Panc1 (cell line): ENCODE data around the gene COTL1.

ENCODE experiments used
- POLR2AphosphoS5 ChIP-seq: IDR thresholded peaks from 2 replicates; pipeline ENCODE4 v1.6.1; 2012; ENCODE audit warnings: mild to moderate bottlenecking, low read depth, low read length, moderate library complexity
- SIN3A ChIP-seq: IDR thresholded peaks from 2 replicates; pipeline ENCODE4 v1.6.1; 2012; ENCODE audit warnings: low read depth, mild to moderate bottlenecking, low read length, moderate library complexity, borderline replicate concordance; ENCODE audit not compliant: insufficient read depth
- TF ChIP-seq, protein P1 (sequence below): fragments of 450-650 bp; IDR thresholded peaks from 2 replicates; pipeline ENCODE4 v1.5.1; 2017; ENCODE audit warnings: mild to moderate bottlenecking
- TF ChIP-seq, protein P2 (sequence below), 2 experiments: IDR thresholded peaks; 2 replicates each; pipeline ENCODE4 v1.6.1; 2011 to 2012; ENCODE audit warnings: low read depth in 2 of 2, control low read depth in 1 of 2, low read length in 1 of 2, mild to moderate bottlenecking in 1 of 2, moderate library complexity in 1 of 2; ENCODE audit not compliant: insufficient read depth in 1 of 2

DNA sequence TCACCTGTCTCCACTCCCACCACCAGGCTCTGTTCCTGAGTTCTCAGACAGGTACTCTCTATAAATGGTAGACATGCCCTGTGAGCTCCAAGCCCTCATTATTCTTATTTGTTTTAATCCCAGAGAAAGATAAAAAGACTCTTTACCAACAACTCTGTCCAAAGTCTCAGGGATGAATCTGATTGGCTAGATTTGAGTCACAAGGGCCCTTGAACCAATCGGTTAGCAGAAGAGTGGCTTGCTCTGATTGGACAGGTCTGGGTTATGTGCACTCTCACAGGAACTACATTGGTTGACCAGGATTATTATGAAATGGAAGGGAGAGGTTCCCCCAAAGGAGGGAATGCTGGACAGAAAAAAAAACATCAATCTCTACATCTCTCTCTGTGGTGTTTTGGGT, 7.5 kb downstream of the COTL1 start:
- TF ChIP-seq SIN3A (no peak), POLR2AphosphoS5 (no peak)
- TF ChIP-seq, protein P1, sequence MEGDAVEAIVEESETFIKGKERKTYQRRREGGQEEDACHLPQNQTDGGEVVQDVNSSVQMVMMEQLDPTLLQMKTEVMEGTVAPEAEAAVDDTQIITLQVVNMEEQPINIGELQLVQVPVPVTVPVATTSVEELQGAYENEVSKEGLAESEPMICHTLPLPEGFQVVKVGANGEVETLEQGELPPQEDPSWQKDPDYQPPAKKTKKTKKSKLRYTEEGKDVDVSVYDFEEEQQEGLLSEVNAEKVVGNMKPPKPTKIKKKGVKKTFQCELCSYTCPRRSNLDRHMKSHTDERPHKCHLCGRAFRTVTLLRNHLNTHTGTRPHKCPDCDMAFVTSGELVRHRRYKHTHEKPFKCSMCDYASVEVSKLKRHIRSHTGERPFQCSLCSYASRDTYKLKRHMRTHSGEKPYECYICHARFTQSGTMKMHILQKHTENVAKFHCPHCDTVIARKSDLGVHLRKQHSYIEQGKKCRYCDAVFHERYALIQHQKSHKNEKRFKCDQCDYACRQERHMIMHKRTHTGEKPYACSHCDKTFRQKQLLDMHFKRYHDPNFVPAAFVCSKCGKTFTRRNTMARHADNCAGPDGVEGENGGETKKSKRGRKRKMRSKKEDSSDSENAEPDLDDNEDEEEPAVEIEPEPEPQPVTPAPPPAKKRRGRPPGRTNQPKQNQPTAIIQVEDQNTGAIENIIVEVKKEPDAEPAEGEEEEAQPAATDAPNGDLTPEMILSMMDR: no peak
- TF ChIP-seq, protein P2, sequence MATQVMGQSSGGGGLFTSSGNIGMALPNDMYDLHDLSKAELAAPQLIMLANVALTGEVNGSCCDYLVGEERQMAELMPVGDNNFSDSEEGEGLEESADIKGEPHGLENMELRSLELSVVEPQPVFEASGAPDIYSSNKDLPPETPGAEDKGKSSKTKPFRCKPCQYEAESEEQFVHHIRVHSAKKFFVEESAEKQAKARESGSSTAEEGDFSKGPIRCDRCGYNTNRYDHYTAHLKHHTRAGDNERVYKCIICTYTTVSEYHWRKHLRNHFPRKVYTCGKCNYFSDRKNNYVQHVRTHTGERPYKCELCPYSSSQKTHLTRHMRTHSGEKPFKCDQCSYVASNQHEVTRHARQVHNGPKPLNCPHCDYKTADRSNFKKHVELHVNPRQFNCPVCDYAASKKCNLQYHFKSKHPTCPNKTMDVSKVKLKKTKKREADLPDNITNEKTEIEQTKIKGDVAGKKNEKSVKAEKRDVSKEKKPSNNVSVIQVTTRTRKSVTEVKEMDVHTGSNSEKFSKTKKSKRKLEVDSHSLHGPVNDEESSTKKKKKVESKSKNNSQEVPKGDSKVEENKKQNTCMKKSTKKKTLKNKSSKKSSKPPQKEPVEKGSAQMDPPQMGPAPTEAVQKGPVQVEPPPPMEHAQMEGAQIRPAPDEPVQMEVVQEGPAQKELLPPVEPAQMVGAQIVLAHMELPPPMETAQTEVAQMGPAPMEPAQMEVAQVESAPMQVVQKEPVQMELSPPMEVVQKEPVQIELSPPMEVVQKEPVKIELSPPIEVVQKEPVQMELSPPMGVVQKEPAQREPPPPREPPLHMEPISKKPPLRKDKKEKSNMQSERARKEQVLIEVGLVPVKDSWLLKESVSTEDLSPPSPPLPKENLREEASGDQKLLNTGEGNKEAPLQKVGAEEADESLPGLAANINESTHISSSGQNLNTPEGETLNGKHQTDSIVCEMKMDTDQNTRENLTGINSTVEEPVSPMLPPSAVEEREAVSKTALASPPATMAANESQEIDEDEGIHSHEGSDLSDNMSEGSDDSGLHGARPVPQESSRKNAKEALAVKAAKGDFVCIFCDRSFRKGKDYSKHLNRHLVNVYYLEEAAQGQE (IDR thresholded peaks at IDR 0.05; ENCODE audit: insufficient read depth in 1 of 2, low read depth in 2 of 2, low read length in 1 of 2): no peak
